NCI-H2081 treated with DMSO at 0.1 percent for 48 hours (cell line): ENCODE data around the gene P2RY2.
"Not testable (repeated sequence)": the region's sequence is repeated elsewhere in the genome, so short reads cannot be mapped to it uniquely, and the experiment has no call there.

Source experiments
- DNase-seq: peaks from one replicate; lab custom pipeline; 2025; lab: John Stamatoyannopoulos, UW

The P2RY2 gene

GRCh38 chr11:73228268-73229134, 10.4 kb downstream of the P2RY2 start:
- DNase-seq = no peak

GRCh38 chr11:73229321-73229895, 11.3 kb downstream of the P2RY2 start:
- no peak for DNase-seq

- no peak for DNase-seq
Observed at GRCh38 chr11:73229896-73230875, 12.1 kb downstream of the P2RY2 start.

GRCh38 chr11:73230931-73231330, 12.8 kb downstream of the P2RY2 start:
- no peak for DNase-seq

- not testable (repeated sequence) for DNase-seq
Observed at GRCh38 chr11:73232487-73232886, 14.4 kb downstream of the P2RY2 start.

- DNase-seq = no peak
Observed at GRCh38 chr11:73233211-73233610, 15.1 kb downstream of the P2RY2 start.

GRCh38 chr11:73233692-73234470, 15.8 kb downstream of the P2RY2 start:
- DNase-seq = no peak

- DNase-seq = no peak
Observed at GRCh38 chr11:73234471-73235181, 16.5 kb downstream of the P2RY2 start.

GRCh38 chr11:73235236-73235786, 17.2 kb downstream of the P2RY2 start:
- DNase-seq = no peak

- no peak for DNase-seq
Observed at GRCh38 chr11:73236205-73236765, 18.2 kb downstream of the P2RY2 start.

GRCh38 chr11:73236854-73237253, 18.8 kb downstream of the P2RY2 start:
- DNase-seq = no peak

GRCh38 chr11:73237471-73238290, 19.6 kb downstream of the P2RY2 start:
- no peak for DNase-seq

GRCh38 chr11:73239111-73239521, 21.0 kb downstream of the P2RY2 start:
- no peak for DNase-seq

- DNase-seq = no peak
Observed at GRCh38 chr11:73239571-73240189, 21.6 kb downstream of the P2RY2 start.

- DNase-seq = no peak
Observed at GRCh38 chr11:73240190-73240781, 22.2 kb downstream of the P2RY2 start.

GRCh38 chr11:73241300-73241699, 23.2 kb downstream of the P2RY2 start:
- no peak for DNase-seq

- DNase-seq = no peak
Observed at GRCh38 chr11:73242251-73243092, 24.4 kb downstream of the P2RY2 start.

- DNase-seq = no peak
Observed at GRCh38 chr11:73243093-73243485, 25.0 kb downstream of the P2RY2 start.
